NCI-H510A (cell line): ENCODE results near the gene PPAN.

ENCODE experiments used
- DNase-seq: peaks from one replicate; lab custom pipeline; 2025; lab: John Stamatoyannopoulos, UW

Gene PPAN

GRCh38 chr19:10092648-10093294 lies 13.4 kb upstream of the PPAN start:
- no peak for DNase-seq

- no peak for DNase-seq
These were observed 12.6 kb upstream of the PPAN start for GRCh38 chr19:10093295-10094186.

- DNase-seq, result no peak
These were observed 10.6 kb upstream of the PPAN start for GRCh38 chr19:10095622-10095947.

- peak; percentile 80 for DNase-seq
These were observed 10.1 kb upstream of the PPAN start for GRCh38 chr19:10095948-10096614.

GRCh38 chr19:10096615-10096963 lies 9.6 kb upstream of the PPAN start:
- no peak for DNase-seq

- DNase-seq, result no peak
These were observed 5.9 kb upstream of the PPAN start for GRCh38 chr19:10100163-10100785.

- no peak for DNase-seq
These were observed 3.4 kb upstream of the PPAN start for GRCh38 chr19:10102787-10103236.

- DNase-seq, result no peak
These were observed 2.0 kb upstream of the PPAN start for GRCh38 chr19:10104130-10104513.

- DNase-seq, result no peak
These were observed 1.3 kb upstream of the PPAN start for GRCh38 chr19:10104665-10105508.

GRCh38 chr19:10105509-10106099 lies 558 bp upstream of the PPAN start:
- DNase-seq, result no peak

- no peak for DNase-seq
These were observed 1.1 kb downstream of the PPAN start for GRCh38 chr19:10107254-10107653.

- DNase-seq, result no peak
These were observed 1.7 kb downstream of the PPAN start for GRCh38 chr19:10107817-10108367.

GRCh38 chr19:10109528-10109927 lies 3.4 kb downstream of the PPAN start:
- no peak for DNase-seq

GRCh38 chr19:10110076-10110971 lies 4.2 kb downstream of the PPAN start:
- DNase-seq, result no peak

- DNase-seq, result no peak
These were observed 4.8 kb downstream of the PPAN start for GRCh38 chr19:10110972-10111317.

GRCh38 chr19:10111405-10111811 lies 5.2 kb downstream of the PPAN start, which contains the start of gene P2RY11:
P2RY11 (plus strand) TSS chr19:10111693; CDS start chr19:10111722, 29 bp downstream.
- no peak for DNase-seq

- no peak for DNase-seq
These were observed 6.0 kb downstream of the PPAN start for GRCh38 chr19:10112037-10112761.

- no peak for DNase-seq
These were observed 6.9 kb downstream of the PPAN start for GRCh38 chr19:10112895-10113591.

- DNase-seq, result no peak
These were observed 7.4 kb downstream of the PPAN start for GRCh38 chr19:10113592-10113963.
